NCI-H446 (cell line): ENCODE results near the gene CAMKK1.
A peak's percentile ranks its signal among the peaks of the same experiment; 100 is the strongest.

Source experiments
- DNase-seq, 2 experiments: peaks; one replicate each; lab custom pipeline; 2025; lab: John Stamatoyannopoulos, UW

The CAMKK1 gene

GRCh38 chr17:3896968-3897235 is 4.0 kb upstream of the CAMKK1 start:
- no peak for DNase-seq

GRCh38 chr17:3896108-3896967 is 3.5 kb upstream of the CAMKK1 start:
- peak; percentile 50 to 81 for DNase-seq

GRCh38 chr17:3895354-3895753 is 2.5 kb upstream of the CAMKK1 start:
- DNase-seq: no peak

- DNase-seq: peak in 1 of 2 experiments; percentile 34
Measured at GRCh38 chr17:3894911-3895343, 2.1 kb upstream of the CAMKK1 start.

GRCh38 chr17:3894188-3894587 is 1.3 kb upstream of the CAMKK1 start:
- no peak for DNase-seq

GRCh38 chr17:3893720-3894116 is 865 bp upstream of the CAMKK1 start:
- no peak for DNase-seq

- peak in 1 of 2 experiments; percentile 19 for DNase-seq
Measured at GRCh38 chr17:3892095-3892998, 506 bp downstream of the CAMKK1 start.

- DNase-seq: no peak
Measured at GRCh38 chr17:3891626-3892094, 1.2 kb downstream of the CAMKK1 start.

GRCh38 chr17:3890878-3891219 is 2.0 kb downstream of the CAMKK1 start:
- DNase-seq: no peak

- peak in 1 of 2 experiments; percentile 73 for DNase-seq
Measured at GRCh38 chr17:3890082-3890877, 2.6 kb downstream of the CAMKK1 start.

GRCh38 chr17:3889325-3890012 is 3.4 kb downstream of the CAMKK1 start:
- no peak for DNase-seq

GRCh38 chr17:3888343-3889171 is 4.3 kb downstream of the CAMKK1 start:
- DNase-seq: peak; percentile 73 to 94

GRCh38 chr17:3887804-3888203 is 5.0 kb downstream of the CAMKK1 start:
- peak in 1 of 2 experiments; percentile 42 for DNase-seq

GRCh38 chr17:3887394-3887793 is 5.5 kb downstream of the CAMKK1 start:
- no peak for DNase-seq

GRCh38 chr17:3886776-3887175 is 6.1 kb downstream of the CAMKK1 start:
- DNase-seq: no peak

GRCh38 chr17:3885970-3886369 is 6.9 kb downstream of the CAMKK1 start:
- peak in 1 of 2 experiments; percentile 52 for DNase-seq

GRCh38 chr17:3885271-3885670 is 7.6 kb downstream of the CAMKK1 start:
- peak; percentile 61 to 94 for DNase-seq

GRCh38 chr17:3884188-3884587 is 8.7 kb downstream of the CAMKK1 start:
- no peak for DNase-seq

GRCh38 chr17:3882276-3882675 is 10.6 kb downstream of the CAMKK1 start:
- no peak for DNase-seq

- DNase-seq: no peak
Measured at GRCh38 chr17:3880983-3881382, 11.9 kb downstream of the CAMKK1 start.
